Mesendoderm (in vitro differentiated cells): ENCODE results near the gene ARHGAP26.

Source experiments
- DNase-seq: peaks from one replicate; pipeline ENCODE4 v3.0.0; 2013
- H2AK5ac ChIP-seq: 2 replicates; pipeline ENCODE4 v1.6.1; 2013; ENCODE audit warnings: low read length, inconsistent platforms
- H2BK120ac ChIP-seq: 2 replicates; pipeline ENCODE4 v1.6.1; 2013; ENCODE audit warnings: low read depth, mild to moderate bottlenecking, low read length, moderate library complexity, mixed read lengths
- H2BK15ac ChIP-seq: replicated peaks from 2 replicates; pipeline ENCODE4 v1.6.1; 2013; ENCODE audit warnings: low read depth, mild to moderate bottlenecking, moderate library complexity
- H2BK5ac ChIP-seq: 2 replicates; pipeline ENCODE4 v1.6.1; 2013; ENCODE audit warnings: low read length, inconsistent platforms
- H3K18ac ChIP-seq: 2 replicates; pipeline ENCODE4 v1.6.1; 2013; ENCODE audit warnings: mild to moderate bottlenecking, low read length, mixed read lengths
- H3K23ac ChIP-seq: one replicate; pipeline ENCODE4 v1.6.1; 2013; ENCODE audit warnings: low read length
- H3K27ac ChIP-seq: 2 replicates; pipeline ENCODE4 v1.5.1; 2013; ENCODE audit warnings: low read depth, mild to moderate bottlenecking, inconsistent platforms, low read length, moderate library complexity
- H3K27me3 ChIP-seq: 2 replicates; pipeline ENCODE4 v1.6.1; 2013; ENCODE audit warnings: low read length, control low read depth, mild to moderate bottlenecking, inconsistent platforms; ENCODE audit not compliant: insufficient read depth, poor library complexity
- H3K36me3 ChIP-seq: 2 replicates; pipeline ENCODE4 v1.6.1; 2013; ENCODE audit warnings: low read length, inconsistent platforms; ENCODE audit not compliant: control insufficient read depth, insufficient read depth
- H3K4ac ChIP-seq: one replicate; pipeline ENCODE4 v1.6.1; 2013; ENCODE audit warnings: low read depth, mild to moderate bottlenecking, low read length, moderate library complexity
- H3K4me1 ChIP-seq: 2 replicates; pipeline ENCODE4 v1.6.1; 2013; ENCODE audit warnings: low read depth, low read length, inconsistent platforms; ENCODE audit not compliant: control insufficient read depth
- H3K4me2 ChIP-seq: 2 replicates; pipeline ENCODE4 v1.6.1; 2013; ENCODE audit warnings: low read length
- H3K4me3 ChIP-seq: 2 replicates; pipeline ENCODE4 v1.5.1; 2013; ENCODE audit warnings: mild to moderate bottlenecking, low read length
- H3K56ac ChIP-seq: one replicate; pipeline ENCODE4 v1.6.1; 2013; ENCODE audit warnings: low read length
- H3K79me1 ChIP-seq: 2 replicates; pipeline ENCODE4 v1.6.1; 2013; ENCODE audit warnings: low read length, inconsistent platforms
- H3K79me2 ChIP-seq: 2 replicates; pipeline ENCODE4 v1.6.1; 2013; ENCODE audit warnings: mild to moderate bottlenecking, low read length; ENCODE audit not compliant: control insufficient read depth, insufficient read depth
- H3K9ac ChIP-seq: 2 replicates; pipeline ENCODE4 v1.6.1; 2013; ENCODE audit warnings: low read length, inconsistent platforms
- H4K5ac ChIP-seq: one replicate; pipeline ENCODE4 v1.6.1; 2013; ENCODE audit warnings: low read length
- H4K8ac ChIP-seq: one replicate; pipeline ENCODE4 v1.6.1; 2013; ENCODE audit warnings: low read depth, mild to moderate bottlenecking, control low read depth, low read length, moderate library complexity
- WGBS: extraction: QIAGEN DNeasy Blood & Tissue Kit; methylation state at CpG from one replicate; pipeline ENCODE4 v1.1.7; 2013; ENCODE audit warnings: low lambda C conversion rate, missing lambda C conversion rate; ENCODE audit not compliant: insufficient coverage; ENCODE audit errors: extremely low coverage; 5-methylcytosine and 5-hydroxymethylcytosine counted together

The ARHGAP26 gene

DNA sequence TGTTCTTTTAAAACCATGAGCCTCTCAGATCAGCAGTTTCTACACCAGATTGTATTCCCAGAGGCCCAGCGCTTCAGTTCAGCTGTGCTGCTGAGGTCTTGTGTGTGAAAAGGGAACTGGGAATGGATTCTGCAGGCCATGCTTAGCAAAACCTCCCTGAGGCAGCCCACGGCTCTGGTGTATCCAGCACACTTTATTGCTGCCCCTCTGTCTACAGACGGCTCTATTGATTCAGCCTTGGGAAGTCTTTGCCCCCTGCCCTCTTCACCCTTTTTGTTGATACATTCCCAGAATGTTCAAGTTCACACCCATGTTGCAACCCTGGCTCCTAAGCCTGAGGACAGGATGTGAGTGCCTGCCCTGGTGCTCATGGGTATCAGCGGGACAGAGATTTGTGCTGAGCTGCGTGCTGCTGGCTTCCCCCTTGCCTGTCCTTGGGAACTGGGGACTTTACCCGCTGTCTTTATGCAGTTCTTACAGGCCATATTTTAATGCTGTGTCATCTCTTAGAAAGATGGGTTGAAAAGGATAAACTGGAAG lies 37.3 kb downstream of the ARHGAP26 start:
- H3K27ac ChIP-seq: no peak overlapping the region
- no CpG with 5 or more reads among the region's 6 CpGs for WGBS
- no peaks in the 10 kb centered on the region for H3K79me2 ChIP-seq
- no peak overlapping the region for H4K5ac ChIP-seq
- H3K4me2 ChIP-seq: no peak overlapping the region
- H2BK5ac ChIP-seq: no peak overlapping the region
- peaks cover 6% of the 10 kb centered on the region for H3K4me1 ChIP-seq
- H4K8ac ChIP-seq: no peak overlapping the region
- H3K4me3 ChIP-seq: no peak overlapping the region
- H3K9ac ChIP-seq: no peak overlapping the region
- H3K79me1 ChIP-seq: peaks cover 3% of the 10 kb centered on the region
- H3K56ac ChIP-seq: no peak overlapping the region
- no peak overlapping the region for H2BK120ac ChIP-seq
- H3K23ac ChIP-seq: no peak overlapping the region
- H3K18ac ChIP-seq: no peak overlapping the region
- H3K4ac ChIP-seq: no peak overlapping the region
- peak; percentile 66 for DNase-seq
- no peak overlapping the region for H2BK15ac ChIP-seq
- H3K27me3 ChIP-seq: no peaks in the 10 kb centered on the region
- no peaks in the 10 kb centered on the region for H3K36me3 ChIP-seq
- no peak overlapping the region for H2AK5ac ChIP-seq

DNA sequence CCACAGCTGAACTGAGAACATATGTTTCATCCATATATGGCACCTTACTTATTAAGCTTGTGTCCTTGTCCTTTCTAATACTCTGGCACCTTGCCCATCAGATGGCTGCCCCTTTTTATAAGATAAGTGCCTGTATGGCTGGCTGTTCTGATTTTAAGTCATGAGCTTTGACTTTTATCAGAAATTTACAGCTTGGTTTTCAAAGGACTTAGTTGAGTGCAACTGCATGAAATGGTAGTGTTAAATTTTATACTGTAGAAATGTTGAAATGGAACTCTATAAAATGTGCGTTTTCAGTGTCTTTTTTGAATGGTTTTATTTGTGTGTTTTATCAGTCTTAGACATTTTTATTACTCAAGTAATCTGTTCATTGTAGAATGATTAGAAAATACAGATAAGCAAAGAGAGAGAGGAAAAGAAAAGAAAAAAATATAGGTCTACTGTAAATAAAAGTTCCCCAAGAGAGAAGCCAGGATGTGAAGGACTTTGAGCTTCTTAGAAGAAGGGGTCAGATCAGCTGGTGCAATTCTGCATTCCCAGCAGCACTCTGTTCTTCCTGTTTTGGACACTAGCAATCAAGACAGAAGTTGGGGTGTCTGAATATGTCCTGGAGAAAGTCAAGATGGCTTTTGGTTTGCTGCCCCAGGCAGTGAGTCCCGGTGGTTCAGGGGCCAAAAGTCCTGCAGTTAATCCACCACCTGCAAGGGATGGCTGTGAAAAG lies 38.9 kb downstream of the ARHGAP26 start:
- DNase-seq: no peak
- H3K4me2 ChIP-seq: no peak overlapping the region
- no peak overlapping the region for H3K27ac ChIP-seq
- H4K5ac ChIP-seq: no peak overlapping the region
- H3K4me3 ChIP-seq: no peak overlapping the region
- no peak overlapping the region for H3K9ac ChIP-seq
- H3K79me2 ChIP-seq: no peaks in the 10 kb centered on the region
- no peak overlapping the region for H2AK5ac ChIP-seq
- no peak overlapping the region for H2BK15ac ChIP-seq
- no peak overlapping the region for H3K56ac ChIP-seq
- H2BK5ac ChIP-seq: no peak overlapping the region
- no peak overlapping the region for H3K4ac ChIP-seq
- no peaks in the 10 kb centered on the region for H3K27me3 ChIP-seq
- H3K18ac ChIP-seq: no peak overlapping the region
- no peak overlapping the region for H3K23ac ChIP-seq
- peaks cover 1% of the 10 kb centered on the region for H3K79me1 ChIP-seq
- no peak overlapping the region for H4K8ac ChIP-seq
- H3K4me1 ChIP-seq: peaks cover 6% of the 10 kb centered on the region
- H3K36me3 ChIP-seq: no peaks in the 10 kb centered on the region
- no CpG with 5 or more reads among the region's 2 CpGs for WGBS
- no peak overlapping the region for H2BK120ac ChIP-seq

DNA sequence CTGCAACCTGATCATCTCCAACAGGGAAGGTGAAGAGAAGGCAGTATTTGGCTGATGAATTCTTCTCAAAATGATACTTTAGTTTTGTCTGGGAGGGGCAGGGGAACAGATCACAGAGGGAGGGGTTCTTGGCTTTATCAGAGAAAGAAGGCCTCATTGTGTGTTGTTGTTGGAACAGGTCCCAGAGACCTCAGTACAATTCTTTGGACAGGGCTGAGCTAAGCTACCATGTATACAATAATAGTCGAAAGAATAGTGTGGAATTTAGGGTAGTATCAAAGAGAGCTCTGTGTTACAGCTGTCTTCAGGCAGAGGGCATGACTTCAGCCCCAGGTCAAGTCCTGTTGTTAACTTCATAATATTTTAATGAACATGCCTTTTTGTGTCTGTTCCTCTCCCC lies 39.9 kb downstream of the ARHGAP26 start:
- H3K27ac ChIP-seq: no peak overlapping the region
- H3K4me3 ChIP-seq: no peak overlapping the region

DNA sequence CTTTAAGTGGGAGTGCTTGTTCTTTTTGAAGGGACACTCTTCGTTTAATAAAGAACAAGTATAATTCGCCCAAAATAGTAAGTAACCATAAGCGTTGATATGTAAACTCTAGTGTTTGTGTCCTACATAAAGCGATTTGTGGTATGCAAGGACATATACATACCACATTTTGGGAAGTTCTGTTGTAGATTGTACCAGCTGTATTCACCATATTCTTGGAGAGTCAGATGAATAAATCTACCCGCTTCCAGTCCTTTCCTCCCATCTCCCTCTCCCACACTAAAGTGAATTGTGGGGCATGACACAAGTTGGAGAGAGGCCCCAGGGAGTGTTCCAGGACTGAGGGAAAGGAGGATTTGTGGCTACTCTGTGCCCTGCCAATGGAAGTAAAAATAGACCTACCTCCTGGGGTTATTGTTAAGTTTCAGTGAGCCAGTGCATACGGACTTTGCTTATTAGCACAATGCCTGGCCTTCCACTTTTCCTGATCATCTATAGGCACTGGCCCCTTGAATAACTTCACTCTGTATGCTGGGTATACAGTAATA lies 40.6 kb downstream of the ARHGAP26 start:
- Histone ChIP-seq H4K8ac (no peak overlapping the region), H3K56ac (no peak overlapping the region), H4K5ac (no peak overlapping the region), H3K36me3 (no peaks in the 10 kb centered on the region), H3K23ac (no peak overlapping the region), H3K27ac (no peak overlapping the region), H3K4me2 (no peak overlapping the region), H3K4me1 (peaks cover 6% of the 10 kb centered on the region), H3K79me2 (no peaks in the 10 kb centered on the region), H3K18ac (no peak overlapping the region), H3K27me3 (no peaks in the 10 kb centered on the region), H2BK5ac (no peak overlapping the region), H3K4me3 (no peak overlapping the region), H2BK120ac (no peak overlapping the region), H3K79me1 (peaks cover 1% of the 10 kb centered on the region), H2BK15ac (no peak overlapping the region), H3K9ac (no peak overlapping the region), H2AK5ac (no peak overlapping the region), H3K4ac (no peak overlapping the region)
- no peak for DNase-seq
- no CpG with 5 or more reads among the region's 6 CpGs for WGBS

More for the DNA sequence above, 39.9 kb downstream of the ARHGAP26 start:
- H3K9ac ChIP-seq: no peak overlapping the region
- peaks cover 6% of the 10 kb centered on the region for H3K4me1 ChIP-seq
- H3K27me3 ChIP-seq: no peaks in the 10 kb centered on the region
- H3K4ac ChIP-seq: no peak overlapping the region
- no peak overlapping the region for H4K8ac ChIP-seq
- DNase-seq: no peak
- H2BK5ac ChIP-seq: no peak overlapping the region
- peaks cover 1% of the 10 kb centered on the region for H3K79me1 ChIP-seq
- H3K4me2 ChIP-seq: no peak overlapping the region
- WGBS: no CpG with 5 or more reads among the region's 1 CpG
- no peak overlapping the region for H4K5ac ChIP-seq
- no peaks in the 10 kb centered on the region for H3K36me3 ChIP-seq
- H2BK120ac ChIP-seq: no peak overlapping the region
- no peak overlapping the region for H3K18ac ChIP-seq
- no peak overlapping the region for H2AK5ac ChIP-seq
- H3K23ac ChIP-seq: no peak overlapping the region
- H3K79me2 ChIP-seq: no peaks in the 10 kb centered on the region
- no peak overlapping the region for H2BK15ac ChIP-seq
- no peak overlapping the region for H3K56ac ChIP-seq

DNA sequence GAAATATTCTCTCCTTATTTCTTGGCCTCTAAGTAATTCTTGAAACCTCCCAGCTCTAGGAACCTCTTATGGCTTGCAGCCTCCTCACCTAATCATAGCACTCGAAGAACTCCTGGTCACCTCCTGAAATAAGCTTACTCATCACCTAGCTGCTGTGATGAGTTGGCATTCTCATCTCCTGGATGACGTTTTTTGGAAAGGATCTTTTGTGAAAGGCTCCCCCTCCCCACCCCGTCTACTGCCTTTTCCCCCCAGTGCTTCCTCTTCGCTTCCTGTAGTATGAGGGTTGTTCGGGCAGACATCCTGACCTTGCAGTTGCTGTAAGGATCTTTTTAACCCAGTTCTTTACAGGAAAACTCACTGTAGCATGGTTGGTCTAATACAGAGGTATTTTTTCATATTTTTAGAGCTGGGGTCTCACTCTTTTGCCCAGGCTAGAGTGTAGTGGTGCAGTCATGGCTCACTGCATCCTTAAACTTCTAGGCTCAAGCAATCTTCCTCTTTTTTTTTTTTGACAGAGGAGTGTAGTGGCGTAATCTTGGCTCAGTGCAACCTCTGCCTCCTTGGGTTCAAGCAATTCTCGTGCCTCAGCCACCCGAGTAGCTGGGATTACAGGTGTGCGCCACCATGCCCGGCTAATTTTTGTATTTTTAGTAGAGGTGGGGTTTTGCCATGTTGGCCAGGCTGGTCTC lies 41.8 kb downstream of the ARHGAP26 start:
- Histone ChIP-seq H4K8ac (no peak overlapping the region), H3K56ac (no peak overlapping the region), H3K36me3 (no peaks in the 10 kb centered on the region), H3K9ac (no peak overlapping the region), H3K79me1 (peaks cover 1% of the 10 kb centered on the region), H3K79me2 (no peaks in the 10 kb centered on the region), H3K4me3 (no peak overlapping the region), H4K5ac (no peak overlapping the region), H2BK15ac (no peak overlapping the region), H3K4me1 (peaks cover 5% of the 10 kb centered on the region), H2BK5ac (no peak overlapping the region), H2AK5ac (no peak overlapping the region), H3K23ac (no peak overlapping the region), H3K27ac (no peak overlapping the region), H3K27me3 (no peaks in the 10 kb centered on the region), H2BK120ac (no peak overlapping the region), H3K18ac (no peak overlapping the region), H3K4me2 (no peak overlapping the region), H3K4ac (no peak overlapping the region)
- DNase-seq: peak; percentile 37
- WGBS: no CpG with 5 or more reads among the region's 10 CpGs
